Stimulated activated CD4-positive, alpha-beta T cell treated with anti-CD3 and anti-CD28 coated beads, Interleukin-12 subunit alpha, Interleukin-12 subunit beta, amount 100 ng/mL, for 4 hours (primary cell): ENCODE data around the gene CCNL1.

Experiments
- DNase-seq: peaks from one replicate; pipeline ENCODE4 v3.0.0-alpha.2; 2020

CCNL1 gene

GRCh38 chr3:157142315-157142714 lies 17.6 kb downstream of the CCNL1 start:
- DNase-seq: no peak

- no peak for DNase-seq
Measured at GRCh38 chr3:157139938-157140534, 19.9 kb downstream of the CCNL1 start.

GRCh38 chr3:157136647-157137387 lies 23.1 kb downstream of the CCNL1 start:
- no peak for DNase-seq

GRCh38 chr3:157135671-157136396 lies 24.1 kb downstream of the CCNL1 start:
- DNase-seq: no peak

GRCh38 chr3:157134620-157135191 lies 25.2 kb downstream of the CCNL1 start:
- DNase-seq: no peak

GRCh38 chr3:157133434-157134320 lies 26.3 kb downstream of the CCNL1 start:
- no peak for DNase-seq

- no peak for DNase-seq
Measured at GRCh38 chr3:157132936-157133335, 27.0 kb downstream of the CCNL1 start.

GRCh38 chr3:157132341-157132740 lies 27.6 kb downstream of the CCNL1 start:
- DNase-seq: no peak

GRCh38 chr3:157131861-157132260 lies 28.1 kb downstream of the CCNL1 start:
- DNase-seq: no peak

GRCh38 chr3:157130467-157131251 lies 29.3 kb downstream of the CCNL1 start:
- peak; percentile 52 for DNase-seq

- no peak for DNase-seq
Measured at GRCh38 chr3:157129803-157130466, 30.0 kb downstream of the CCNL1 start.

- no peak for DNase-seq
Measured at GRCh38 chr3:157128771-157129681, 30.9 kb downstream of the CCNL1 start.

GRCh38 chr3:157127831-157128767 lies 31.8 kb downstream of the CCNL1 start:
- peak; percentile 37 for DNase-seq

GRCh38 chr3:157127268-157127667 lies 32.7 kb downstream of the CCNL1 start:
- DNase-seq: no peak

GRCh38 chr3:157126365-157126764 lies 33.6 kb downstream of the CCNL1 start:
- DNase-seq: no peak

GRCh38 chr3:157125101-157125500 lies 34.8 kb downstream of the CCNL1 start:
- no peak for DNase-seq

GRCh38 chr3:157123621-157124020 lies 36.3 kb downstream of the CCNL1 start:
- DNase-seq: no peak

GRCh38 chr3:157122832-157123427 lies 37.0 kb downstream of the CCNL1 start:
- DNase-seq: no peak
